IMR-90 (cell line): ENCODE data around the gene GARNL3.

Experiments
- CTCF ChIP-seq: conservative IDR thresholded peaks from 2 replicates; pipeline ENCODE4 v1.5.1; 2012; ENCODE audit warnings: mild to moderate bottlenecking, low read depth, low read length, improper control_type of control experiment
- MAZ ChIP-seq: IDR thresholded peaks from 2 replicates; pipeline ENCODE4 v1.6.1; 2012; ENCODE audit warnings: low read depth, mild to moderate bottlenecking, low read length, improper control_type of control experiment, moderate library complexity, borderline replicate concordance
- POLR2A ChIP-seq: IDR thresholded peaks from 2 replicates; pipeline ENCODE4 v1.6.1; 2012; ENCODE audit warnings: mild to moderate bottlenecking, low read depth, low read length
- RAD21 ChIP-seq: IDR thresholded peaks from 2 replicates; pipeline ENCODE4 v1.6.1; 2012; ENCODE audit warnings: low read length, improper control_type of control experiment
- USF2 ChIP-seq: fragments of 150-350 bp; IDR thresholded peaks from 2 replicates; pipeline ENCODE4 v1.6.1; 2017; ENCODE audit warnings: mild to moderate bottlenecking, antibody characterized with exemption, low read length, low read depth

GRCh38 chr9:127370147-127370579, 105.6 kb downstream of the GARNL3 start:
- TF ChIP-seq CTCF (no peak), MAZ (no peak), RAD21 (no peak), POLR2A (no peak), USF2 (no peak)
